ENCODE data around the gene HEPACAM.

DNA sequence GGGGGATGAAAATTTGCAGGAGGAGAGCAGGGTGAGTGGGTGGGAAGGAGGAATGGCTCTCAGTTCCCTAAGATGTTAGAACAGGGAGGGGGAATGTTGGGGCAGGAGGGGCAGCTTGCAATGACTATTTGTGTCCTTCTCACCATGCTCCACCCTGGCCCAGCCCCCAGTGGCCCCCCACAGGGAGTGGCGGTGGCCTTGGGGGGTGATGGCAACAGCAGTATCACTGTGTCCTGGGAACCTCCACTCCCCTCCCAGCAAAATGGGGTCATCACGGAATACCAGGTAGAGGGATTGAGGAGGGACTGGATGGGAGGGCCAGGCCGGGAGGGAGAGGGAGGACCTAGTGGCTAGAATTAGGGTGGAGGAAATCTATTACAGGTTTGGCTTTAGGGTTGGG lies 60.4 kb downstream of the HEPACAM start:
- TF ChIP-seq MYC (IDR thresholded peaks at IDR 0.05; ENCODE audit: low read depth, low read length) (no peak), POLR2AphosphoS5 (IDR thresholded peaks at IDR 0.05; ENCODE audit: insufficient read depth, low read depth, low read length) (no peak), EZH2 (IDR thresholded peaks at IDR 0.05; ENCODE audit: borderline replicate concordance, low read depth, low read length, severe bottlenecking) (no peak), JUN (IDR thresholded peaks at IDR 0.05; ENCODE audit: borderline replicate concordance, insufficient read depth, insufficient read length, low read depth) (no peak)
- TF ChIP-seq, protein P1, sequence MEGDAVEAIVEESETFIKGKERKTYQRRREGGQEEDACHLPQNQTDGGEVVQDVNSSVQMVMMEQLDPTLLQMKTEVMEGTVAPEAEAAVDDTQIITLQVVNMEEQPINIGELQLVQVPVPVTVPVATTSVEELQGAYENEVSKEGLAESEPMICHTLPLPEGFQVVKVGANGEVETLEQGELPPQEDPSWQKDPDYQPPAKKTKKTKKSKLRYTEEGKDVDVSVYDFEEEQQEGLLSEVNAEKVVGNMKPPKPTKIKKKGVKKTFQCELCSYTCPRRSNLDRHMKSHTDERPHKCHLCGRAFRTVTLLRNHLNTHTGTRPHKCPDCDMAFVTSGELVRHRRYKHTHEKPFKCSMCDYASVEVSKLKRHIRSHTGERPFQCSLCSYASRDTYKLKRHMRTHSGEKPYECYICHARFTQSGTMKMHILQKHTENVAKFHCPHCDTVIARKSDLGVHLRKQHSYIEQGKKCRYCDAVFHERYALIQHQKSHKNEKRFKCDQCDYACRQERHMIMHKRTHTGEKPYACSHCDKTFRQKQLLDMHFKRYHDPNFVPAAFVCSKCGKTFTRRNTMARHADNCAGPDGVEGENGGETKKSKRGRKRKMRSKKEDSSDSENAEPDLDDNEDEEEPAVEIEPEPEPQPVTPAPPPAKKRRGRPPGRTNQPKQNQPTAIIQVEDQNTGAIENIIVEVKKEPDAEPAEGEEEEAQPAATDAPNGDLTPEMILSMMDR (IDR thresholded peaks at IDR 0.05; ENCODE audit: extremely low read depth in 1 of 2, insufficient read depth in 1 of 2, low read depth in 1 of 2, low read length in 2 of 2) = no peak
- TF ChIP-seq, protein P2, sequence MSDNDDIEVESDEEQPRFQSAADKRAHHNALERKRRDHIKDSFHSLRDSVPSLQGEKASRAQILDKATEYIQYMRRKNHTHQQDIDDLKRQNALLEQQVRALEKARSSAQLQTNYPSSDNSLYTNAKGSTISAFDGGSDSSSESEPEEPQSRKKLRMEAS (IDR thresholded peaks at IDR 0.05; ENCODE audit: insufficient read depth, insufficient read length) = no peak

All from endothelial cell of umbilical vein (primary cell).